GM12878 (cell line): Measurements from ENCODE around the gene PAPPA. TPM values are rescaled to one million over a fixed set of nuclear protein-coding genes. Genes with fewer than 3 reads are reported as not detected.

Source experiments
- ATAC-seq: fragments of 200-7000 bp; cut with Tn5 transposase; 3 replicates; pipeline ENCODE4 v1.9.1; 2020; ENCODE audit warnings: mild to moderate bottlenecking, moderate library complexity
- BruUV-seq: library from RNA; stranded (reverse); fragments of 400-500 nt; replicated peaks from 2 replicates; lab custom pipeline; 2021; lab: Mats Ljungman, UMichigan
- CTCF ChIA-PET: fragments of 300-600 bp; sonication (Branson Sonifier 250); formaldehyde crosslinking; extraction: SDS; loops from one replicate; lab custom pipeline; 2021; ENCODE audit warnings: inconsistent platforms; lab: Yijun Ruan, JAX
- POLR2A ChIA-PET: fragments of 350-600 bp; formaldehyde crosslinking; extraction: SDS; loops from one replicate; lab custom pipeline; 2021; ENCODE audit warnings: inconsistent platforms; lab: Charles Lee
- RAD21 ChIA-PET: fragments of 300-600 bp; sonication (Branson Sonifier 250); formaldehyde crosslinking; loops from one replicate; lab custom pipeline; 2023; ENCODE audit warnings: antibody characterized with exemption; ENCODE audit not compliant: unreplicated experiment; lab: Charles Lee
- SMC1A ChIA-PET: fragments of 300-600 bp; sonication (Branson Sonifier 250); formaldehyde crosslinking; loops from one replicate; lab custom pipeline; 2023; ENCODE audit not compliant: unreplicated experiment, uncharacterized antibody; lab: Charles Lee
- DNase-seq: peaks from one replicate; pipeline ENCODE4 v3.0.0-alpha.2; 2011; ENCODE audit warnings: low read depth, low spot score
- FAIRE-seq: peaks from 3 replicates; lab custom pipeline; 2011; peaks lifted over from hg19 to GRCh38; lab: Jason Lieb, UNC
- H2AFZ ChIP-seq: 2 replicates; pipeline ENCODE4 v1.6.0; 2011; ENCODE audit warnings: low read depth, low read length, control low read depth; ENCODE audit not compliant: control insufficient read depth
- H3K27ac ChIP-seq: 2 replicates; pipeline ENCODE4 v1.5.1; 2011; ENCODE audit warnings: control low read depth; ENCODE audit not compliant: control insufficient read depth, insufficient read depth
- H3K27me3 ChIP-seq, 2 experiments: replicated peaks in 1 of 2; 2 replicates each; pipeline versions ENCODE4 v1.6.0 to v1.6.1; 2011; ENCODE audit warnings: low read length in 1 of 2; ENCODE audit not compliant: control insufficient read depth in 2 of 2, insufficient read depth in 2 of 2
- H3K36me3 ChIP-seq, 2 experiments: 2 replicates each; pipeline ENCODE4 v1.5.1; 2011; ENCODE audit warnings: low read length in 1 of 2; ENCODE audit not compliant: control insufficient read depth in 2 of 2, insufficient read depth in 2 of 2
- H3K4me1 ChIP-seq: 2 replicates; pipeline ENCODE4 v1.6.1; 2011; ENCODE audit warnings: mild to moderate bottlenecking, low read length, moderate library complexity, mixed read lengths; ENCODE audit not compliant: control insufficient read depth, insufficient read depth
- H3K4me2 ChIP-seq: 2 replicates; pipeline ENCODE4 v1.6.0; 2011; ENCODE audit warnings: control low read depth; ENCODE audit not compliant: control insufficient read depth, insufficient read depth
- H3K4me3 ChIP-seq: fragments of 200-600 bp; sonication (generic); 2 replicates; pipeline ENCODE4 v1.5.1; 2016
- H3K79me2 ChIP-seq: 2 replicates; pipeline ENCODE4 v1.6.0; 2011; ENCODE audit warnings: low read length; ENCODE audit not compliant: control insufficient read depth, insufficient read depth
- H3K9ac ChIP-seq: 2 replicates; pipeline ENCODE4 v1.8.0; 2011; ENCODE audit warnings: low read length, control low read depth, mixed read lengths; ENCODE audit not compliant: control insufficient read depth, insufficient read depth
- H3K9me3 ChIP-seq: replicated peaks from 3 replicates; pipeline ENCODE4 v1.5.1; 2011; ENCODE audit warnings: mild to moderate bottlenecking, low read length; ENCODE audit not compliant: control insufficient read depth, insufficient read depth
- H4K20me1 ChIP-seq: 2 replicates; pipeline ENCODE4 v1.6.0; 2011; ENCODE audit not compliant: control insufficient read depth, insufficient read depth
- ATF7 ChIP-seq: fragments of 450-650 bp; IDR thresholded peaks from 2 replicates; pipeline ENCODE4 v1.6.1; 2016; ENCODE audit warnings: low read depth, mild to moderate bottlenecking
- BRCA1 ChIP-seq: IDR thresholded peaks from 2 replicates; pipeline ENCODE4 v1.6.1; 2011; ENCODE audit warnings: low read depth, low read length, improper control_type of control experiment
- CBX5 ChIP-seq: sonication (generic); IDR thresholded peaks from 2 replicates; pipeline ENCODE4 v1.6.1; 2016; ENCODE audit warnings: low read depth, moderate library complexity, mild to moderate bottlenecking, inconsistent platforms
- GATAD2B ChIP-seq: fragments of 450-650 bp; conservative IDR thresholded peaks from 2 replicates; pipeline ENCODE4 v1.6.1; 2017; ENCODE audit warnings: low read depth, mild to moderate bottlenecking, moderate library complexity
- HDAC2 ChIP-seq: fragments of 200-600 bp; sonication (generic); IDR thresholded peaks from 2 replicates; pipeline ENCODE4 v1.6.1; 2017
- JUNB ChIP-seq: IDR thresholded peaks from 2 replicates; pipeline ENCODE4 v1.6.1; 2016; ENCODE audit warnings: antibody characterized with exemption, mild to moderate bottlenecking
- NFXL1 ChIP-seq: fragments of 450-650 bp; IDR thresholded peaks from 2 replicates; pipeline ENCODE4 v1.6.1; 2017; ENCODE audit warnings: antibody characterized with exemption, mild to moderate bottlenecking, borderline replicate concordance
- POLR2A ChIP-seq: IDR thresholded peaks from 2 replicates; pipeline ENCODE4 v1.6.1; 2011; ENCODE audit warnings: low read depth, mild to moderate bottlenecking, low read length
- POLR2AphosphoS2 ChIP-seq: IDR thresholded peaks from 2 replicates; pipeline ENCODE4 v1.6.1; 2011; ENCODE audit warnings: low read depth, mild to moderate bottlenecking, low read length, improper control_type of control experiment, moderate library complexity
- RAD51 ChIP-seq: fragments of 450-650 bp; IDR thresholded peaks from 2 replicates; pipeline ENCODE4 v1.6.1; 2016; ENCODE audit warnings: moderate library complexity, mild to moderate bottlenecking, inconsistent platforms
- RFX5 ChIP-seq: IDR thresholded peaks from 2 replicates; pipeline ENCODE4 v1.6.1; 2011; ENCODE audit warnings: low read depth, low read length, improper control_type of control experiment
- SKIL ChIP-seq: fragments of 450-650 bp; IDR thresholded peaks from 2 replicates; pipeline ENCODE4 v1.6.1; 2017; ENCODE audit warnings: mild to moderate bottlenecking, low read depth, inconsistent platforms; ENCODE audit not compliant: poor library complexity, severe bottlenecking
- SMC3 ChIP-seq: IDR thresholded peaks from 2 replicates; pipeline ENCODE4 v1.6.1; 2011; ENCODE audit warnings: low read length, improper control_type of control experiment, borderline replicate concordance
- STAT1 ChIP-seq: fragments of 450-650 bp; conservative IDR thresholded peaks from 2 replicates; pipeline ENCODE4 v1.6.1; 2014; ENCODE audit warnings: antibody characterized with exemption, mild to moderate bottlenecking
- TARDBP ChIP-seq: IDR thresholded peaks from 2 replicates; pipeline ENCODE4 v1.6.1; 2016; ENCODE audit warnings: borderline replicate concordance
- WGBS: methylation state at CpG from one replicate; pipeline ENCODE4 v1.1.6; 2016; ENCODE audit warnings: low lambda C conversion rate; ENCODE audit not compliant: insufficient replicate concordance, insufficient coverage; ENCODE audit errors: missing lambda C conversion rate; 5-methylcytosine and 5-hydroxymethylcytosine counted together
- in situ Hi-C: fragments of 300-500 bp; cut with MboI; formaldehyde crosslinking; loops from 9 replicates; pipeline ENCODE4 v1.14.3; 2018; ENCODE audit warnings: mixed read lengths
- intact Hi-C: fragments of 100-400 bp; cut with micrococcal nuclease; formaldehyde crosslinking; loops from one replicate; pipeline ENCODE4 v1.14.2; 2022; ENCODE audit not compliant: unreplicated experiment
- polyA plus RNA-seq, 11 experiments: library from polyadenylated mRNA; depleted of rRNA in 4 of 11; unstranded in 6 of 11; stranded (reverse) in 5 of 11; fragments of >200 nt; fragmentation: Nextera tagmentation in 4 of 11; fragmentation: Illumina TruSeq in 1 of 11; extraction: Ambion mirVana in 4 of 11; extraction: Trizol in 1 of 11; gene quantifications; 1 replicate in 1 of 11; 2 replicates in 10 of 11; pipeline versions ENCODE4 v1.2.1 to v1.2.3, GENCODE V29; 2011 to 2016; ENCODE audit warnings: inconsistent platforms in 2 of 11, missing spikeins in 2 of 11, low read depth in 1 of 11
- total RNA-seq, 4 experiments: library from RNA; depleted of rRNA in 3 of 4; stranded (reverse); fragments of >200 nt in 3 of 4; fragmentation: Illumina TruSeq in 1 of 4; extraction: Trizol in 1 of 4; gene quantifications; 2 replicates each; pipeline versions ENCODE4 v1.2.1 to v1.2.3, GENCODE V29; 2013 to 2021
- TF ChIP-seq, protein P1 (sequence below): fragments of 450-650 bp; IDR thresholded peaks from 2 replicates; pipeline ENCODE4 v1.6.1; 2014; ENCODE audit warnings: mild to moderate bottlenecking
- TF ChIP-seq, protein P2 (sequence below): fragments of 450-650 bp; formaldehyde crosslinking; IDR thresholded peaks from 2 replicates; pipeline ENCODE4 v1.4.0; 2022; ENCODE audit warnings: mild to moderate bottlenecking, moderate library complexity

PAPPA gene
- total and polyA plus RNA-seq, 10 of the 15 experiments (the other 5 are each of a cell fraction or from before 2014, with no cell fraction given): under 0.01 to 0.19 (median 0.02) TPM; not detected in 4

GRCh38 chr9:116182876-116183275, 29.3 kb downstream of the PAPPA start:
- no peak overlapping the region for H3K4me2 ChIP-seq
- ChIA-PET CTCF (interaction anchor here (0.8 to 1.1 kb wide), 2 partner anchors 31 to 465 kb away, joined by 3 read pairs; no protein-coding TSS in a partner anchor), SMC1A (no interaction called here)

GRCh38 chr9:116187570-116188170, 34.1 kb downstream of the PAPPA start:
- BruUV-seq: no TSS peak
- ChIA-PET RAD21 (no interaction called here), CTCF (no interaction called here), POLR2A (no interaction called here), SMC1A (no interaction called here)
- DNase-seq: no peak
- H4K20me1 ChIP-seq: no peaks in the 10 kb centered on the region
- ATAC-seq: no peak
- H3K4me2 ChIP-seq: no peak overlapping the region
- in situ Hi-C loops (no loop called here), intact Hi-C loops (no loop called here)
- 62% methylated on average over 27 of the region's 27 CpGs for WGBS
- H3K36me3 ChIP-seq: no peaks in the 10 kb centered on the region
- H3K4me3 ChIP-seq: no peak overlapping the region
- H3K4me1 ChIP-seq: no peaks in the 10 kb centered on the region
- no peak overlapping the region for H2AFZ ChIP-seq
- no peak overlapping the region for H3K9ac ChIP-seq
- no peaks in the 10 kb centered on the region for H3K79me2 ChIP-seq
- H3K27me3 ChIP-seq: no peaks in the 10 kb centered on the region
- no peaks in the 10 kb centered on the region for H3K9me3 ChIP-seq
- no peak overlapping the region for H3K27ac ChIP-seq
- FAIRE-seq: no peak
- TF ChIP-seq STAT1 (no peak), TARDBP (no peak), BRCA1 (no peak), POLR2A (no peak), RFX5 (no peak), SKIL (no peak), JUNB (no peak)
- TF ChIP-seq, protein P1, sequence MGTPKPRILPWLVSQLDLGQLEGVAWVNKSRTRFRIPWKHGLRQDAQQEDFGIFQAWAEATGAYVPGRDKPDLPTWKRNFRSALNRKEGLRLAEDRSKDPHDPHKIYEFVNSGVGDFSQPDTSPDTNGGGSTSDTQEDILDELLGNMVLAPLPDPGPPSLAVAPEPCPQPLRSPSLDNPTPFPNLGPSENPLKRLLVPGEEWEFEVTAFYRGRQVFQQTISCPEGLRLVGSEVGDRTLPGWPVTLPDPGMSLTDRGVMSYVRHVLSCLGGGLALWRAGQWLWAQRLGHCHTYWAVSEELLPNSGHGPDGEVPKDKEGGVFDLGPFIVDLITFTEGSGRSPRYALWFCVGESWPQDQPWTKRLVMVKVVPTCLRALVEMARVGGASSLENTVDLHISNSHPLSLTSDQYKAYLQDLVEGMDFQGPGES: no peak
- TF ChIP-seq, protein P2, sequence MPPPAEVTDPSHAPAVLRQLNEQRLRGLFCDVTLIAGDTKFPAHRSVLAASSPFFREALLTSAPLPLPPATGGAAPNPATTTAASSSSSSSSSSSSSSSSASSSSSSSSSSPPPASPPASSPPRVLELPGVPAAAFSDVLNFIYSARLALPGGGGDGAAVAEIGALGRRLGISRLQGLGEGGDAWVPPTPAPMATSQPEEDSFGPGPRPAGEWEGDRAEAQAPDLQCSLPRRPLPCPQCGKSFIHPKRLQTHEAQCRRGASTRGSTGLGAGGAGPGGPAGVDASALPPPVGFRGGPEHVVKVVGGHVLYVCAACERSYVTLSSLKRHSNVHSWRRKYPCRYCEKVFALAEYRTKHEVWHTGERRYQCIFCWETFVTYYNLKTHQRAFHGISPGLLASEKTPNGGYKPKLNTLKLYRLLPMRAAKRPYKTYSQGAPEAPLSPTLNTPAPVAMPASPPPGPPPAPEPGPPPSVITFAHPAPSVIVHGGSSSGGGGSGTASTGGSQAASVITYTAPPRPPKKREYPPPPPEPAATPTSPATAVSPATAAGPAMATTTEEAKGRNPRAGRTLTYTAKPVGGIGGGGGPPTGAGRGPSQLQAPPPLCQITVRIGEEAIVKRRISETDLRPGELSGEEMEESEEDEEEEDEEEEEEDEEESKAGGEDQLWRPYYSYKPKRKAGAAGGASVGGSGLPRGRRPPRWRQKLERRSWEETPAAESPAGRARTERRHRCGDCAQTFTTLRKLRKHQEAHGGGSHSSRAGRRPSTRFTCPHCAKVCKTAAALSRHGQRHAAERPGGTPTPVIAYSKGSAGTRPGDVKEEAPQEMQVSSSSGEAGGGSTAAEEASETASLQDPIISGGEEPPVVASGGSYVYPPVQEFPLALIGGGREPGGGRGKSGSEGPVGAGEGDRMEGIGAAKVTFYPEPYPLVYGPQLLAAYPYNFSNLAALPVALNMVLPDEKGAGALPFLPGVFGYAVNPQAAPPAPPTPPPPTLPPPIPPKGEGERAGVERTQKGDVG (CRISPR knock-in tag): no peak

More at GRCh38 chr9:116182876-116183275, 29.3 kb downstream of the PAPPA start:
- ChIA-PET RAD21 (no interaction called here), POLR2A (no interaction called here)
- H3K27ac ChIP-seq: no peak overlapping the region
- H3K9ac ChIP-seq: no peak overlapping the region
- FAIRE-seq: no peak
- H3K79me2 ChIP-seq: no peaks in the 10 kb centered on the region
- H4K20me1 ChIP-seq: no peaks in the 10 kb centered on the region
- no peak for ATAC-seq
- TF ChIP-seq ATF7 (no peak), GATAD2B (no peak), POLR2AphosphoS2 (no peak), SMC3 (no peak), NFXL1 (no peak), RAD51 (no peak), CBX5 (no peak), HDAC2 (no peak)
- BruUV-seq: no TSS peak
- no peak overlapping the region for H3K4me3 ChIP-seq
- DNase-seq: no peak
- no peak overlapping the region for H2AFZ ChIP-seq
- in situ Hi-C loops (no loop called here), intact Hi-C loops (no loop called here)
- no peaks in the 10 kb centered on the region for H3K9me3 ChIP-seq
- H3K27me3 ChIP-seq: peaks cover 0 to 2% of the 10 kb centered on the region in 2 experiments; a peak in 1 of 4 replicates
- 5% methylated on average over 5 of the region's 5 CpGs for WGBS
- H3K36me3 ChIP-seq: no peaks in the 10 kb centered on the region
- no peaks in the 10 kb centered on the region for H3K4me1 ChIP-seq
